ENCODE results near the gene KMT2B. TPM values are rescaled to one million over a fixed set of nuclear protein-coding genes. Genes with fewer than 3 reads are reported as not detected.

Gene KMT2B
- total and polyA plus RNA-seq, 8 donors = 8.3 to 92.4 (median 18.9) TPM

DNA sequence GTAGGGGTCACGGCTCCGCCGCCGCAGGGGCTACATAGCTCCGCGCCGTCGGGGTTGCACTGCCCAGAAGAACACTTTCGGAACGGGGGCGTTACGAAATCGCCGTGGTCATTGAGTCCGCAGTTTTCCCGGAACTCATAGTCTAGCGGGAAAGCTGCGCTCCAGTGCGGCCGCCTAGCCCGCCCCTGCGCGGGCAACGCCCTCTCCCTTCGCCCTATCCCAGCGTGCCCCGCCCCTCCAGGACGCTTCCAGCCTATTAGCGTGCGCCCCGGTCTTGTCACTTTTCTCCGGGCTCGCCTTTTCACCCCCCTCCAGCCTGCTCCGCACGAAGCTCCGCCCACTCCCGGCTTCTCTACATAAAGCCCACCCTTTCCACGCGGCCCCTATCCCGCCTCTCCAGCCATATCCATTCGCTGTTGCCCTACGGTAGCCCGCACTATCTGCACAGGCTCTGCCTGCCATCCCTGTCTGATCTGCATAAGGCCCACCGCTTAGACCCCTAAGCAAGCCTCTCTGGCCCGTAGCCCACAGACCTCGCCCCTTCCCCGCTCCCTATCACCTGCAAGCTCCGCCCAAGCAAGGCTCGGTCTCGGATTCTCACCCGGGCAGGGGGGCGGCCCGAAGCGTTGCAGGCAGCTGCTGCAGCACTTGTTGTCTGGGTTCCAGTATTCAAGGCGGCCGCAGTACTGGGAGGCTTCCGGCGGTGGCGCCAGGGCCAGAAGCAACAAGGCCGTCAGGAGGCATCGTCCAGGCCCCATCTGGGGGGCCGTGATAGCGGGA lies 22.8 kb downstream of the KMT2B start:
- no peaks in the 10 kb centered on the region for H3K9me3 ChIP-seq
- WGBS, 5 donors = 0 to 2% (median 1%) methylated on average over 41 to 63 of the region's 63 CpGs
- H3K4me3 ChIP-seq = peak overlapping the region; percentile 51 to 68 (median 60)
- H3K27me3 ChIP-seq = no peaks in the 10 kb centered on the region
- TF ChIP-seq POLR2AphosphoS5 (IDR thresholded peaks at IDR 0.05) = peak; percentile 46 to 79 (median 66)
- TF ChIP-seq, protein P1, sequence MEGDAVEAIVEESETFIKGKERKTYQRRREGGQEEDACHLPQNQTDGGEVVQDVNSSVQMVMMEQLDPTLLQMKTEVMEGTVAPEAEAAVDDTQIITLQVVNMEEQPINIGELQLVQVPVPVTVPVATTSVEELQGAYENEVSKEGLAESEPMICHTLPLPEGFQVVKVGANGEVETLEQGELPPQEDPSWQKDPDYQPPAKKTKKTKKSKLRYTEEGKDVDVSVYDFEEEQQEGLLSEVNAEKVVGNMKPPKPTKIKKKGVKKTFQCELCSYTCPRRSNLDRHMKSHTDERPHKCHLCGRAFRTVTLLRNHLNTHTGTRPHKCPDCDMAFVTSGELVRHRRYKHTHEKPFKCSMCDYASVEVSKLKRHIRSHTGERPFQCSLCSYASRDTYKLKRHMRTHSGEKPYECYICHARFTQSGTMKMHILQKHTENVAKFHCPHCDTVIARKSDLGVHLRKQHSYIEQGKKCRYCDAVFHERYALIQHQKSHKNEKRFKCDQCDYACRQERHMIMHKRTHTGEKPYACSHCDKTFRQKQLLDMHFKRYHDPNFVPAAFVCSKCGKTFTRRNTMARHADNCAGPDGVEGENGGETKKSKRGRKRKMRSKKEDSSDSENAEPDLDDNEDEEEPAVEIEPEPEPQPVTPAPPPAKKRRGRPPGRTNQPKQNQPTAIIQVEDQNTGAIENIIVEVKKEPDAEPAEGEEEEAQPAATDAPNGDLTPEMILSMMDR (IDR thresholded peaks at IDR 0.05) = peak in 1 of 7 experiments; percentile 9
- TF ChIP-seq POLR2A (IDR thresholded peaks at IDR 0.05) = no peak
- peak; percentile 80 for TF ChIP-seq EP300 (IDR thresholded peaks at IDR 0.05)
- peak overlapping the region; percentile 81 to 93 (median 91) for H3K27ac ChIP-seq
- H3K36me3 ChIP-seq = peaks cover 28 to 48% (median 45%) of the 10 kb centered on the region in 4 donors
- DNase-seq = peak; percentile 98 to 99
- H3K4me1 ChIP-seq = peaks cover 23 to 51% (median 34%) of the 10 kb centered on the region in 4 donors
- intact Hi-C loops (cut with DNase I; ENCODE audit: low total_unique reads) = no loop called here

DNA sequence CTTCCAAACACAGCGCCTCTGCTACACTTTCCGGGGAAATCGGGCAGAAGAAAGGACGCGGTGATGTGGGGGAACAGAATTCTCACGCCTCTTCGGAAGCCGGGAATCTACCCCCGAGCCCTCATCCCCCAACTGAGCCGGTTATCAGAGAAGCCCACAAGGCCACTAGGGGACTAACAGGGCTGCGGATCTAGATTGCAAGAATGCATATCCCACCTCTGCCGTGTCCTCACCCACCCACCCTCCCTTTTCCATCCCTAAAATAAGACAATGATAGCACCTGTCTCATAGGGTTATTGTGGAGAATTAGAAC lies 23.4 kb downstream of the KMT2B start:
- TF ChIP-seq POLR2A (IDR thresholded peaks at IDR 0.05) (no peak), EP300 (IDR thresholded peaks at IDR 0.05) (no peak), POLR2AphosphoS5 (IDR thresholded peaks at IDR 0.05) (no peak)
- TF ChIP-seq, protein P1 (IDR thresholded peaks at IDR 0.05) = no peak
- intact Hi-C loops (cut with DNase I; ENCODE audit: low total_unique reads) = no loop called here
- H3K4me1 ChIP-seq = peaks cover 27 to 56% (median 39%) of the 10 kb centered on the region in 4 donors
- H3K9me3 ChIP-seq = no peaks in the 10 kb centered on the region
- no peak for DNase-seq
- peak overlapping the region; percentile 51 to 68 (median 60) for H3K4me3 ChIP-seq
- H3K27ac ChIP-seq = peak overlapping the region; percentile 81 to 93 (median 91)
- WGBS, 5 donors = 2 to 9% (median 3%) methylated on average over 12 of the region's 12 CpGs
- no peaks in the 10 kb centered on the region for H3K27me3 ChIP-seq
- H3K36me3 ChIP-seq = peaks cover 25 to 42% (median 39%) of the 10 kb centered on the region in 4 donors

DNA sequence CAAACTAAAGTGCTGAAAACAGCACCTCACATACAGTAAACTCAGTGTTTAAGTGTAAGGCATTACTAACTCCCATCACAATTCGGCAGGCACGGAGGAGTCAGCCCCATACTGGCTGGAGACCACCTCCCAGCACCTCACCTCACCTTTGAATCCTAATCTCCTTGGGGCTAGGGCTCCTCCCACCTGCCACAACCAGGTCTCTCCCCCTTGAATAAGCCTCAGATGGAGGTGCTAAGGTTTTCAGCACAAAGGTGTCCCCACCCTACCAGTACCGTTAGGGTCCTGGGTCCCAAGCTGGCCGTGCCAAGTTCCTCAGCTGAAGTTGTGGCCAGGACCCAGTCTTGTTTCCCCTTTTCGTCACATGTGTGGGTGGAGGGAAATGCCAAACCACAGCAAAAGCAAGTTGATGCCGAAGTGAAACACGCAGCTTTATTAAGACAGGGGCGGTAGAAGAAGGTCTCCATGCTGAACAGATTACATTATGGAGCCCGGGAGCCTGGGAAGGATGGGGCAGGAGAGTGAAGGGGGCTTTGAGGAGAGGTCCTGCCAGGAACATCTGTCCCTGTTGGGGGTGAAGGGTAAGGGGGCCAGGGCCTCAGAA lies 24.4 kb downstream of the KMT2B start, which contains the start of gene IGFLR1:
IGFLR1 (minus strand) TSS at position 332 of the 604 bp plus-strand sequence. CDS start 1,272 bp downstream, outside the sequence.
- H3K4me1 ChIP-seq = peaks cover 31 to 64% (median 47%) of the 10 kb centered on the region in 4 donors
- peak within 1 kb of the TSS; percentile 51 to 68 (median 60) for H3K4me3 ChIP-seq
- DNase-seq = peak; percentile 44 to 66
- no peaks in the 10 kb centered on the region for H3K9me3 ChIP-seq
- peaks cover 17 to 32% (median 29%) of the 10 kb centered on the region in 4 donors for H3K36me3 ChIP-seq
- WGBS, 5 donors = 57 to 82% (median 75%) methylated on average over 9 of the region's 9 CpGs
- intact Hi-C loops (cut with DNase I; ENCODE audit: low total_unique reads) = no loop called here
- H3K27me3 ChIP-seq = no peaks in the 10 kb centered on the region
- H3K27ac ChIP-seq = peak within 1 kb of the TSS; percentile 35 to 93 (median 91)
- no peak for TF ChIP-seq EP300 (IDR thresholded peaks at IDR 0.05)
- TF ChIP-seq POLR2AphosphoS5 (IDR thresholded peaks at IDR 0.05) = no peak
- TF ChIP-seq POLR2A (IDR thresholded peaks at IDR 0.05) = no peak
- TF ChIP-seq, protein P1 (IDR thresholded peaks at IDR 0.05) = no peak

DNA sequence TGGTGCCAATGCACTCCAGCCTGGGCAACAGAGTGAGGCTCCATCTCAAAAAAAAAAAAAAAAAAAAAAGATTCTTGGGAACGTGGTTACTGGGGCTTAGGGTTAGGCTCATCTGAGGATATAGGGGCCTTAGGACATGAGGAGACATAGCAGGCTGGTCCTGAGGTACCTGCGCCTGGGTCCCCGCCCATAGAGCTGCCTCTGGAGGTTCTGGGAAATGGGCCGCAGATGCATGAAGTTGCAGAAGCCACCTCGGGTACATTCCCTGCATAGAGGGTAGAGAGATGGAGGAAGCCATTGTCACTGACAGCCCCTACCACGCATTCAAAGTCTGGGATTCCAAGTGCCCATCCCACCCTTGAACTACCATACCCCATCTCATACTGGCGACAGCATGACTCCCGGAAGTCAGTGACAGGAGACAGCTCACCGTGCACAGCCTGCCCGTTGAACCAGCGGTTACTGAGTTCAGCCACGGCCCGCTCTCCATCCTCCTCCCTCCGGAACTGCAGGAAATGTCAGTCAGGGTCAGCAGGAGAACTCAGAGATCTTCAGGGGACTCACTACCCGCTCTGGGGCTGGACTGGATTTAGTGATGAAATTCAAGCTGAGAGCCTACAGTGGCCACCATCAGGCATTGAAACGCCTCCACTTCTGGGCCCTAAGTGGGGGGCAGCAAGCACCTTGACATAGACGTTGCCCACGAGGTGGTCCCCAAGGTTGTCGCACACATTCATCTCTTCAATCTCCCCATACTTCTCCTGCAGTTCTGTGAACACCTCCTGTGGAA lies 26.0 kb downstream of the KMT2B start:
- TF ChIP-seq POLR2A (IDR thresholded peaks at IDR 0.05) (no peak), EP300 (IDR thresholded peaks at IDR 0.05) (no peak), POLR2AphosphoS5 (IDR thresholded peaks at IDR 0.05) (no peak)
- TF ChIP-seq, protein P1 (IDR thresholded peaks at IDR 0.05) = no peak
- H3K27me3 ChIP-seq = no peaks in the 10 kb centered on the region
- H3K9me3 ChIP-seq = no peaks in the 10 kb centered on the region
- intact Hi-C loops (cut with DNase I; ENCODE audit: low total_unique reads) = no loop called here
- 82 to 94% (median 90%) methylated on average over 11 to 19 of the region's 19 CpGs for WGBS, 5 donors
- peak overlapping the region; percentile 82 to 96 (median 87) for H3K4me3 ChIP-seq
- no peak for DNase-seq
- H3K4me1 ChIP-seq = peaks cover 36 to 74% (median 57%) of the 10 kb centered on the region in 4 donors
- peaks cover under 1 to 15% (median 13%) of the 10 kb centered on the region in 4 donors for H3K36me3 ChIP-seq
- H3K27ac ChIP-seq = peak overlapping the region in 4 of 5 donors; percentile 99 to 100 (median 100)
